GM12892 (cell line): ENCODE measurements around the gene TPBGL.

ENCODE experiments used
- POLR2A ChIP-seq: IDR thresholded peaks from 2 replicates; pipeline ENCODE4 v1.6.1; 2011; ENCODE audit warnings: low read depth, low read length, control low read depth
- TAF1 ChIP-seq: IDR thresholded peaks from 2 replicates; pipeline ENCODE4 v1.6.1; 2011; ENCODE audit warnings: low read depth, mild to moderate bottlenecking, control low read depth, low read length, borderline replicate concordance

- no peak for TF ChIP-seq POLR2A
- no peak for TF ChIP-seq TAF1
These were observed 36.9 kb upstream of the TPBGL start for GRCh38 chr11:75203641-75204011.
